GM21360 (cell line): Measurements from ENCODE around the gene MEX3D.

ENCODE experiments used
- ATAC-seq: cut with Tn5 transposase; IDR thresholded peaks from one replicate; pipeline ENCODE4 v1.9.1; 2021; ENCODE audit warnings: mild to moderate bottlenecking, moderate library complexity; ENCODE audit not compliant: unreplicated experiment

MEX3D gene

GRCh38 chr19:1598777-1599459, 30.8 kb upstream of the MEX3D start:
- no peak for ATAC-seq

- ATAC-seq, result no peak
Measured at GRCh38 chr19:1593501-1593772, 25.3 kb upstream of the MEX3D start.

- peak; percentile 59 for ATAC-seq
Measured at GRCh38 chr19:1592755-1593500, 24.8 kb upstream of the MEX3D start, which contains the start of gene MBD3. MBD3 (minus strand) TSS chr19:1592865; CDS start chr19:1592631, 234 bp downstream.

- peak; percentile 67 for ATAC-seq
Measured at GRCh38 chr19:1592024-1592754, 24.1 kb upstream of the MEX3D start.

GRCh38 chr19:1591421-1592023, 23.4 kb upstream of the MEX3D start:
- ATAC-seq, result no peak

GRCh38 chr19:1590641-1591397, 22.7 kb upstream of the MEX3D start:
- no peak for ATAC-seq

GRCh38 chr19:1587872-1588271, 19.7 kb upstream of the MEX3D start:
- no peak for ATAC-seq

GRCh38 chr19:1585243-1585580, 17.1 kb upstream of the MEX3D start:
- no peak for ATAC-seq

GRCh38 chr19:1584500-1585242, 16.5 kb upstream of the MEX3D start:
- ATAC-seq, result no peak

GRCh38 chr19:1582201-1582600, 14.1 kb upstream of the MEX3D start:
- ATAC-seq, result no peak

GRCh38 chr19:1580957-1581356, 12.8 kb upstream of the MEX3D start:
- ATAC-seq, result no peak

- no peak for ATAC-seq
Measured at GRCh38 chr19:1580382-1580781, 12.3 kb upstream of the MEX3D start.

- ATAC-seq, result no peak
Measured at GRCh38 chr19:1579222-1579621, 11.1 kb upstream of the MEX3D start.

GRCh38 chr19:1577929-1578618, 9.9 kb upstream of the MEX3D start:
- no peak for ATAC-seq

GRCh38 chr19:1577090-1577928, 9.2 kb upstream of the MEX3D start:
- no peak for ATAC-seq

- no peak for ATAC-seq
Measured at GRCh38 chr19:1576242-1577089, 8.3 kb upstream of the MEX3D start.

GRCh38 chr19:1575323-1576241, 7.5 kb upstream of the MEX3D start:
- no peak for ATAC-seq
